ENCODE data around the gene HNRNPA0.

The HNRNPA0 gene

GRCh38 chr5:137753691-137754187 is 424 bp downstream of the HNRNPA0 start:
- no peak for DNase-seq

GRCh38 chr5:137752905-137753690 is 1.1 kb downstream of the HNRNPA0 start:
- DNase-seq = peak; percentile 58

- peak; percentile 49 for DNase-seq
These were observed 2.2 kb downstream of the HNRNPA0 start for GRCh38 chr5:137751869-137752491.

- DNase-seq = no peak
These were observed 3.7 kb downstream of the HNRNPA0 start for GRCh38 chr5:137750436-137750835.

- no peak for DNase-seq
These were observed 6.3 kb downstream of the HNRNPA0 start for GRCh38 chr5:137747848-137748247.

- DNase-seq = peak; percentile 73
These were observed 11.0 kb downstream of the HNRNPA0 start for GRCh38 chr5:137743031-137743640.

- no peak for DNase-seq
These were observed 12.4 kb downstream of the HNRNPA0 start for GRCh38 chr5:137741718-137742117.

- DNase-seq = no peak
These were observed 14.4 kb downstream of the HNRNPA0 start for GRCh38 chr5:137739737-137740136.

GRCh38 chr5:137738947-137739346 is 15.2 kb downstream of the HNRNPA0 start:
- DNase-seq = no peak

- peak; percentile 36 for DNase-seq
These were observed 16.6 kb downstream of the HNRNPA0 start for GRCh38 chr5:137737349-137738131.

GRCh38 chr5:137736496-137736895 is 17.7 kb downstream of the HNRNPA0 start:
- no peak for DNase-seq

GRCh38 chr5:137735555-137736284 is 18.4 kb downstream of the HNRNPA0 start, which contains the start of gene KLHL3:
KLHL3 (minus strand) TSS chr5:137736089; CDS start chr5:137735646, 443 bp downstream.
- peak; percentile 42 for DNase-seq

- DNase-seq = peak; percentile 28
These were observed 19.1 kb downstream of the HNRNPA0 start for GRCh38 chr5:137734962-137735554.

GRCh38 chr5:137734331-137734730 is 19.8 kb downstream of the HNRNPA0 start:
- DNase-seq = no peak

- no peak for DNase-seq
These were observed 20.2 kb downstream of the HNRNPA0 start for GRCh38 chr5:137733922-137734321.

GRCh38 chr5:137733006-137733405 is 21.2 kb downstream of the HNRNPA0 start:
- no peak for DNase-seq

GRCh38 chr5:137731176-137731575 is 23.0 kb downstream of the HNRNPA0 start:
- DNase-seq = no peak

GRCh38 chr5:137730336-137730735 is 23.8 kb downstream of the HNRNPA0 start:
- no peak for DNase-seq

- no peak for DNase-seq
These were observed 26.1 kb downstream of the HNRNPA0 start for GRCh38 chr5:137728048-137728447.

- DNase-seq = no peak
These were observed 26.5 kb downstream of the HNRNPA0 start for GRCh38 chr5:137727623-137728022.

GRCh38 chr5:137724251-137724650 is 29.9 kb downstream of the HNRNPA0 start:
- no peak for DNase-seq

GRCh38 chr5:137718611-137719010 is 35.6 kb downstream of the HNRNPA0 start:
- DNase-seq = no peak
